Measurements from ENCODE around the gene GNAI3. TPM values are rescaled to one million over a fixed set of nuclear protein-coding genes. Genes with fewer than 3 reads are reported as not detected.

GNAI3 gene
- total RNA-seq, 1 donor, result 17.6 TPM

DNA sequence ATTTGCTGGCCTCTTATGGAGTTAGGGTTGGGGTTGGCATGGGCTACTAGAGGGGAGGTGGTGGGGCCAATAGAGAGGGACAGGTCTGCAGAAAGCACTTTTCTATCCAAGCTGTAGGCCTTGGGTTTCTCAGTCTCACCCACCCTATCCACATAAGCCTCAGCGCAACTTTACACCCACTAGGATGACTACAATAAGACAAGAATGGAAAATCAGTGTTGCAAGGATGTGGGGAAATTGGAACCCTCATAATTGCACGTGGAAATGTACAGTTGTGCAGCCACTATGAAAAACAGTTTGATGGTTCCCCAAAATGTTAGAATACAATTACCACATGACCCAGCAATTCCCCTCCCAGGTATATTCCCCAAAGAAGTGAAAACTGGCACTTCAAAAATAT is 93.4 kb downstream of the GNAI3 start:
- no peak for TF ChIP-seq CTCF (IDR thresholded peaks at IDR 0.05; ENCODE audit: insufficient read depth, low read length)
- no peak overlapping the region for H3K4me3 ChIP-seq (ENCODE audit: low read depth, low read length)
- no peak for DNase-seq (ENCODE audit: low read depth)

DNA sequence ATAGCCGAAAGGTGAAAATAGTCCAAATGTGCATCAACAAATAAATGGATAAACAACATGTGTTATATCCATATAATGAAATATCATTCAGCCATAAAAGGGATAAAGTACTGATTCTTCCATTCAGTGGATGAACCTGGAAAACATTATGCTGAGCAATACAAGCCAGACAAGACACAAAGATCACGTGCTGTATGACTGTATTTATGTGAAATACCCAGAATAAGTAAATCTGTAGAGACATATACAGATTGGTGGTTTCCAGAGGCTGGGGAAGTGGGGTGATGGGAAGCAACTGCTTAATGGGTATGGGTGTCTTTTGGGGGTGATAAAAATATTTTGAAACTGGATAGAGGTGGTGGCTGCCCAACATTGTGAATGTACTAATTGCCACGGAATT is 94.2 kb downstream of the GNAI3 start:
- no peak overlapping the region for H3K4me3 ChIP-seq (ENCODE audit: low read depth, low read length)
- no peak for TF ChIP-seq CTCF (IDR thresholded peaks at IDR 0.05; ENCODE audit: insufficient read depth, low read length)
- no peak for DNase-seq (ENCODE audit: low read depth)

DNA sequence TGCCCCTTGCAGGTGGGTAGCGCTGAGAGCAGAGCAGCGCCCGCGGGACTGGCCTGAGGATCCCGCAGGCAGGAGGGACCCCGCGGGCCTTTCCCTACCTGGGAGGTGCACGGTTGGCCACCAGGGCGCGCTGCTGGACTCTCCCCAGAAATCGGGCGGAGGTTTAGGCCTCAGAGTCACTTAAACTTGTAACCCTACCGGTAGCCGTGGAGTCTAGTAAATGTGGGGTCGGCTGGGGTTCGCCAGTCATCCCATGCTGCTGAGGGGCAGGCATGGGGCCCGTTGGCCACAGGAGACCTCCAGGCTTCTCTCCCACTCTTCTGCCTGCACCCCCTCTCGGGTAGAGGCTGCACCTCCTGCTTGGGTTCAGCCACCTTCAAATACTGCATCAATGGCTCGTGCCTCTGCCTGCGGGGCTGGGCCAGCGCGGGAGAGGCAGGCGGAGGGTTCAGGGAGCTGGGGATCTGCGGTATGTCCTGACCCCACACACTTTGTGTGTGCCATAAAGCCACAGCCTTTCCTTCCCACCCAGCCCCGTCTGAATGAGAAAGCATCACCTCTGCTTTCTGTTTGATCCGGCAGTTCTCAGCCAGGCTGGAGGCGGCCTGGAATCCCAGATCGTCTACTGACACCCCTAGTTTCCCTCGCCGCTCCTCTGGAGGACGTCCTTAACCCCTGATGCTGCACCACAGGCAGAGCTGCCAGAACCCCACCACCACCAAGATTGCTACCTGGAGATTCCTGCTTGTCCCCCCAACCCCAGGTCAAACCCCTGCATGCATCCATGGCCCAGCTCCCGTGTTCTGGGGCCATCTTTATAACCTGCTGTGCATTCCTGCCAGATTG is 95.2 kb downstream of the GNAI3 start:
- peak; percentile 73 for DNase-seq (ENCODE audit: low read depth)
- no peak overlapping the region for H3K4me3 ChIP-seq (ENCODE audit: low read depth, low read length)
- TF ChIP-seq CTCF (IDR thresholded peaks at IDR 0.05; ENCODE audit: insufficient read depth, low read length), result peak; percentile 90

DNA sequence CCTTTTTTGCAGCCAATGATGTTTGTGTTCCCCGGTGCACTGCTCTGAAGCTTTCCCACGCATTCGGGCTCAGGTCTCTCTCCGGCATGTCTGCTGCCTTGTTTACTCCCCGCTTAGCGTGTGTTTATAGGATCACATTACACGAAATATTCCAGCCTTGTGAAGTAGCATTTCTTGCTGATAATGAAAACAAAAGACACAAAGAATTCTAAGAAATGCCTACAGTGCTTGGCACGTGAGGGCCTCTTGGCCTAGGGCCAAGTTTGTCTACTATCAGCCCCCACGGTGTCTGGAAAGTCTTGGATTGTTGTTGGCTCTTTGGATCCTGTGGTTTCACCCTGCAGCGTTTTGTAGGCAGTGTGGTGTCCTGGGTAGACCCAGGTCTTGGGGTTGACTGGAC is 96.3 kb downstream of the GNAI3 start:
- no peak for DNase-seq (ENCODE audit: low read depth)
- H3K4me3 ChIP-seq (ENCODE audit: low read depth, low read length), result no peak overlapping the region
- TF ChIP-seq CTCF (IDR thresholded peaks at IDR 0.05; ENCODE audit: insufficient read depth, low read length), result no peak

DNA sequence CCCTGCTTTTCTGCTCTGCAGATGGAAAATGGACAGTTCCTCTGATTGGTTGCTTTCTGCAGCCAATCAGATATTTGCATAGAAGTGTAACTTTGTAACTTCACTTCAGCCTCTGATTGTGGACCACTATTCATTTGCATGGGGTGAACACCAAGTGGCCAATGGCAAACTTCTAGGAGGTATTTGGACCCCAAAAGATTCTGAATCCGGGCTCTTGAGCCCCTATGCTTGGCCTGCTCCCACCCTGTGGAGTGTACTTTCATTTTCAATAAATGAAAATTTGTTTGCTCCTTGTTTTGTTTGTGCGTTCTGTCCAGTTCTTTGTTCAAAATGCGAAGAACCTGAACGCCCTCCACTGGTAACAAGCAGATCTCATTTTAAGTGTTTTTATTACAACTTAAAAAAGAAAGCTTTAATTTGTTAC is 101.1 kb downstream of the GNAI3 start:
- DNase-seq (ENCODE audit: low read depth), result peak; percentile 75
- H3K4me3 ChIP-seq (ENCODE audit: low read depth, low read length), result peak overlapping the region; percentile 47

GRCh38 chr1:109650609-109651008 is 102.2 kb downstream of the GNAI3 start:
- DNase-seq (ENCODE audit: low read depth), result peak; percentile 51
- TF ChIP-seq CTCF (IDR thresholded peaks at IDR 0.05; ENCODE audit: insufficient read depth, low read length), result no peak
- H3K4me3 ChIP-seq (ENCODE audit: low read depth, low read length), result no peak overlapping the region

More for the DNA sequence above, 101.1 kb downstream of the GNAI3 start:
- peak; percentile 58 for TF ChIP-seq CTCF (IDR thresholded peaks at IDR 0.05; ENCODE audit: insufficient read depth, low read length)
